Measurements from ENCODE around the gene BHLHE41.

BHLHE41 gene

DNA sequence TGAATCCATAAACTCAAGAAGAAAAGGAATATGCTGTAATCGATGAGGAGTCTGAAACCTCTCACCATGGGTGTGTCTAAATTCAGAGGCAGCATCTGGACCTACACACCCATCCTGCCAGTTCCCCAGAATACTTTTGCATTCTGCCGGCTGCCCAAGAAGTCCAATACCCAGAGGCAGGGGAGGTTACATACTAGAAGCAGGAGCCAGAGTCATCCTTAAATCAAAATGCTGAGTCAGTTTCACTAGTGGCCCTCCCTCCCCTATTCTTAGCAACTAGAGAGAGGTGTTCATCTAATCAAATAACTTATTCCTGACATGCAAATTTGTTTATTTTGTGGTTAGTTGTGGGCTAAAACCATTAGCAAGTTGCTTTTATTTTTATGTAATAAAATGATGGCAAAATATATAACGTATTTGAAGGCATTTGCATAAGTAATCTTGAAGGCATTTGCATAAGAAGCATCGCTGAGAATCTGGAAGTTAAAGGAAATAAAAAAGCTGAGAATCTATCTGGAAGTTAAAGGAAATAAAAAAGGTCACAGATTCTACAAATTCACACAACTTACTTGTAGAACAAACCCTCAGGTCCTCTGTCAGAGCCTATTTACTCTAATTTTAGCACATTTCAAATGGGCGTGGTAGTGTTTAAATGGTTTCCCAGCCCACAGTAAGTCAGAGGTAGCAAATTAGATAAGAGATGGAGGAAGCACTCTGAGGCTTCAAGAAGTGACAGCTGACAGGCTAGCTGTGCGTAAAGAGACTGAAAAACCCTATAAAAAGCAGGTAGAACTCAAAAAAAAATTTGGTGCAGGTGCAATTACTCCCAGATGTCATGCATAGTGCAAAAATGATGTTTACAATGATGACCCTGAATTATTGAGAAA, 7.8 kb downstream of the BHLHE41 start:
- H3K27ac ChIP-seq: no peak overlapping the region
- no peak overlapping the region for H3K4me3 ChIP-seq (ENCODE audit: low read depth in 1 of 2, low read length in 1 of 2)
- H3K4me1 ChIP-seq (ENCODE audit: control insufficient read depth in 1 of 2, insufficient read depth in 1 of 2, low read depth in 1 of 2, low read length in 1 of 2): peaks cover 15 to 21% of the 10 kb centered on the region in 2 experiments
- H3K36me3 ChIP-seq: no peaks in the 10 kb centered on the region
- TF ChIP-seq, protein P1, sequence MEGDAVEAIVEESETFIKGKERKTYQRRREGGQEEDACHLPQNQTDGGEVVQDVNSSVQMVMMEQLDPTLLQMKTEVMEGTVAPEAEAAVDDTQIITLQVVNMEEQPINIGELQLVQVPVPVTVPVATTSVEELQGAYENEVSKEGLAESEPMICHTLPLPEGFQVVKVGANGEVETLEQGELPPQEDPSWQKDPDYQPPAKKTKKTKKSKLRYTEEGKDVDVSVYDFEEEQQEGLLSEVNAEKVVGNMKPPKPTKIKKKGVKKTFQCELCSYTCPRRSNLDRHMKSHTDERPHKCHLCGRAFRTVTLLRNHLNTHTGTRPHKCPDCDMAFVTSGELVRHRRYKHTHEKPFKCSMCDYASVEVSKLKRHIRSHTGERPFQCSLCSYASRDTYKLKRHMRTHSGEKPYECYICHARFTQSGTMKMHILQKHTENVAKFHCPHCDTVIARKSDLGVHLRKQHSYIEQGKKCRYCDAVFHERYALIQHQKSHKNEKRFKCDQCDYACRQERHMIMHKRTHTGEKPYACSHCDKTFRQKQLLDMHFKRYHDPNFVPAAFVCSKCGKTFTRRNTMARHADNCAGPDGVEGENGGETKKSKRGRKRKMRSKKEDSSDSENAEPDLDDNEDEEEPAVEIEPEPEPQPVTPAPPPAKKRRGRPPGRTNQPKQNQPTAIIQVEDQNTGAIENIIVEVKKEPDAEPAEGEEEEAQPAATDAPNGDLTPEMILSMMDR (IDR thresholded peaks at IDR 0.05): no peak
- H3K9me3 ChIP-seq: no peaks in the 10 kb centered on the region
- H3K27me3 ChIP-seq: peaks cover 100% of the 10 kb centered on the region

DNA sequence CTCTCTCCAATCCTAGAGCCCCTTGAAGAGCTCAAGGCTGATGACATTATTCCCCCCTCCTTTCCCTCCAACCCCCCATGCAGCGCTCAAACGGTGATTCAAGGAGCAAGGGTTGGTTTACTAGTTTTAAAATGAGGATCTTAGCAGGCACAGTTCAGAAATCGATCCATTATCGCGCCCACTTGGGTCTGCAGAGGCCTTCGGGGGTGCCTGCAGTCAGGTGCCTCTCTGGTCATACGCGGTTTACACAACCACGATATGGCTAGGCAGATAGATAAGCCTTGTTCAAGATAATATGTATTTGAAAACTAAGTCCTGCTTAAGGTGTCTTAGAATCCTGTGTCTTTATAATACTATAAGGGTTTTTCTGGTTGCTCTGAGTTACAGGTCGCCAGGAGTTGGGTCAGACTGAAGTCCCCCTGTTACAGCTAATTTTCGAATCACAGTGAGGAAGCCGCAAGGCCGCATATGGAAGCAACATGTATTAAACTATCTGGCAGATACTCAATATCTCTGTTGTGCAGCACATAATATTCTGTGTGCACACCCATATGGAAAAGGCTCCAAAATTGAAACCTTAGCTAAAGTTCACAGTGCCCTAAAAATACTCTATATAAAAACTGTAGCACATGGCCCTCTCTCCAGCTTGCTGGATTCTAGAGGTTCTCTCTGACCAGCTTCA, 10.0 kb downstream of the BHLHE41 start:
- Histone ChIP-seq H3K27ac (no peak overlapping the region), H3K36me3 (no peaks in the 10 kb centered on the region), H3K4me1 (ENCODE audit: control insufficient read depth in 1 of 2, insufficient read depth in 1 of 2, low read depth in 1 of 2, low read length in 1 of 2) (peaks cover 12 to 16% of the 10 kb centered on the region in 2 experiments), H3K4me3 (ENCODE audit: low read depth in 1 of 2, low read length in 1 of 2) (peak overlapping the region; percentile 59 to 62), H3K27me3 (peaks cover 81% of the 10 kb centered on the region), H3K9me3 (no peaks in the 10 kb centered on the region)
- TF ChIP-seq, protein P1 (IDR thresholded peaks at IDR 0.05): no peak

DNA sequence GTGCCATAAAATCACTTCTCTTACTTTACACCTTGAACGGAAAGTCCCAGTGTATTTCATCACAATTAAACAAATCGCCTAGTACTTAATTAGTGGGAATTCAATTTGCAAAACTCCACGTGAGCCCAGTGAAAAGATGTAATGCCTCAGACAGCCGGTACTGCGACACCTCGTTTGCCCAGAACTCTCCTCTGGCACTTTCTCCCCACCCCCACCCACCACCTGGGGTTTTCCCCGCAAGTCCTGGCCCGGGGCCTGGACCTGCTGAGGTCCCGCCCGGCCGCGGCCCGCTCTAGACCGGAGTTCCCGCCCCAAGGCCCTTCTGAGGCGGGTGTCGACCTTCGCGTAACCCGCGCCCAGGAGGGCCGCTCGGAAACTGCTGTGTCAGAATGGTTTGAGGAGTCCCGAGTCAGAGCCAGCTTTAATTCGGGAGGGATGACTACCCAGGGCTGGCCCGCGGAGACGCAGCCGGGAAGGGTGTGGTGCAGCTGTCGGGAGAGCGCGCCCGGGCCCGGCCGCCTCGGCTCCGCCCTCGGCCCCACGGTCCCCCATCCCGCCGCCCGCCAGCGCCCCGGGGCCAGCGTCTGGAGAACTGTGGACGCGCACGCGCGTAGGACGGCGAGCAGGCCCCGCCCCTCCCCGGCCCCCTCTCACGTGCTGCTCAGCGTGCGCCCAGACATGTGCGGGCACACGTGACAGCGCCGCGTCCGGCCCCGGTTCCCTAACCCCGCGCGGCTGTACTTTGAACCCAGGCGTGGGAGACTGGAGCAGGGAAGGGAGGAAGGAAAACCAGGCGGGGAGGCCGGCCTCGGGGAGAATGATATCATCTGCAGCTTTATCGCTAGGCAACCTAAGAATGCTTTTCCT, 10.8 kb downstream of the BHLHE41 start:
- Histone ChIP-seq H3K27ac (no peak overlapping the region), H3K9me3 (no peaks in the 10 kb centered on the region), H3K4me3 (ENCODE audit: low read depth in 1 of 2, low read length in 1 of 2) (peak overlapping the region; percentile 59 to 62), H3K27me3 (peaks cover 74% of the 10 kb centered on the region), H3K4me1 (ENCODE audit: control insufficient read depth in 1 of 2, insufficient read depth in 1 of 2, low read depth in 1 of 2, low read length in 1 of 2) (peaks cover 12 to 16% of the 10 kb centered on the region in 2 experiments), H3K36me3 (no peaks in the 10 kb centered on the region)
- TF ChIP-seq, protein P1 (IDR thresholded peaks at IDR 0.05): no peak

DNA sequence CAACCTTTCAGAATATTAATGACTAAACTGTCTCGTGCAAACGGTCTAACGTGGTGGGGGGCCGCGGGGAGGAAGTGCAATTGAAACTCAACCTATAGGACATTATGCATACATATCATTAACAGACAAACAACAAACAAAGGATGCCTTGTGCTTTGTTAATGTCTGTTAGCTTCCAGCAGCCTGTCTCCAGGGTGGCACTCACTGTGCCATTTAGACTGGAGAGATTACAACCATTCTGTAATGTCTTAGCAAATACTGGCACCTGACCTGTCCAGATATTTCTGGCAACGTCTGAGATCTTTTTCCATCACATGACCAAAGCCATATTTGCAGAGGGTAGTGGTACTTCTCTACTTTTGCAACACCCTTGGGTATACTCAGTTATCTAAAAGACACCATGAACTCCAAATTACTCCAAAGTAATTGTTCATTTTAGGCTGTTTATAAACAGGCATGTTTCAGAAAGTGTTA, 11.6 kb downstream of the BHLHE41 start:
- H3K27ac ChIP-seq: no peak overlapping the region
- no peaks in the 10 kb centered on the region for H3K36me3 ChIP-seq
- H3K9me3 ChIP-seq: no peaks in the 10 kb centered on the region
- peaks cover 65% of the 10 kb centered on the region for H3K27me3 ChIP-seq
- no peak overlapping the region for H3K4me3 ChIP-seq (ENCODE audit: low read depth in 1 of 2, low read length in 1 of 2)
- H3K4me1 ChIP-seq (ENCODE audit: control insufficient read depth in 1 of 2, insufficient read depth in 1 of 2, low read depth in 1 of 2, low read length in 1 of 2): peaks cover 12 to 16% of the 10 kb centered on the region in 2 experiments
- TF ChIP-seq, protein P1 (IDR thresholded peaks at IDR 0.05): no peak

DNA sequence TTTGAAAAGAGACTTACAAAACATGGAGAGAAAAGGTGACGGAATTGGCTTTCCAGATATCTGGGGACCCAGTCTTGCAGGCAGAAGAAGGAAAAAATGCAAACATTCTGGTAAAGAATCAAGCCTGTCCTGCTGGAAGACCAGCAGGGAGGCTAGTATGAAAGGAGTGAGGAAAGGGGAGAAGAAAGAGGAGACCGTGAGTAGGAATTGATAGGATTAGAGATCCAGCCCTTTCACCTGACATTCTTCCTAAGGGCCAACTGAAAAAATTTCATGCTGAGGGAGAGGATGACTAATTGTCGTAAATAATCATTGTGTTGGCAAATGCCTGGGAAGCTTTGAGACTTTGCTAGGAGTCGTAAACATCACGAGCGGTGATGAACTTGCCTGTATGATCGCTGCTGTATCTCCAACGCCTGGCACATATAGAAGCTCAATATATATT, 12.1 kb downstream of the BHLHE41 start:
- Histone ChIP-seq H3K9me3 (no peaks in the 10 kb centered on the region), H3K4me3 (ENCODE audit: low read depth in 1 of 2, low read length in 1 of 2) (no peak overlapping the region), H3K36me3 (no peaks in the 10 kb centered on the region), H3K27me3 (peaks cover 60% of the 10 kb centered on the region), H3K4me1 (ENCODE audit: control insufficient read depth in 1 of 2, insufficient read depth in 1 of 2, low read depth in 1 of 2, low read length in 1 of 2) (peaks cover 12 to 16% of the 10 kb centered on the region in 2 experiments), H3K27ac (no peak overlapping the region)
- TF ChIP-seq, protein P1 (IDR thresholded peaks at IDR 0.05): no peak
